Measurements from ENCODE around the gene MICAL1. TPM values are rescaled to one million over a fixed set of nuclear protein-coding genes. Genes with fewer than 3 reads are reported as not detected.
A peak's percentile ranks its signal among the peaks of the same experiment; 100 is the strongest.

MICAL1 gene
- total RNA-seq, 5 donors from 2014 or later (not counting 1 experiment from before 2014, with no cell fraction given), result 81.9 to 108 (median 89.5) TPM

DNA sequence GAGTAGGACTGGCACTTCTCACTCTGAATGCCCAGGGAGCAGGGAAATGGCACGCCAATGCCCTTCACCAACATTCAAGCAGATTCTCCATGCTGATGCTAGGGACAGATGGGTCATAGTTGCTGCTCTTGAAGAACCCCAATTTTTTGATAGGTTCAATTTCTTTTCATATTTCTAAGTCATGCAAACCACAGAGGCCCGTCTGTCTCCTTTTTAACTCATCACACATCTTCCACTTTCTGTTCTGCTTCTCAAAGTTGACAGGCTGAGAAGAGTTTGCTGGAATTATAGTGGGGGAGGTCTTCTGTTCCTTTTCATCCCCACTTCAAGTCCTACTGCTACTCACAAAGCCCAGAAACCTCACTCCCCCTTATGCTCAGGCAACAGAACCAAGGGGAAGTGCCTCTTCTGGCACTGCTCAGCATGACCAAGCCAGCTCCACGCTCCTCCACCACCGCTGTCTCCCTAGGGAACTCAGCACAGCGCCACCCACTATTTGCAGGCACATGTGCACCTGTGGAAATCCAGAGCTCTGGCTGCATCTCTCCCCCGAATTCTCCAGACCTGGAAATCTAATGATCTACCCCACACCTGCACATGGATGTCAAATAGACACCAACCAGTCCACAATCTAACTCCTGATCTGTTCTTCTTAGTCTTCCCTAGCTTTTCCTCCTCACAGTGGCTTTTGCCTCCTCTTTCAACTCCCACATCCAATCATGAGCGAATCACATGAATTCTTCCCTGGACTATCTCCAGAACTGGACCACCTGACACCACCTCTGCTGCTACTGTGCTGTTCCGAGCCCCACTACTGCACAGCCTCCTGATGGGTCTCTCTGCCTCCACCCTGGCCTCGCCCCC is 16.8 kb upstream of the MICAL1 start:
- 94% methylated on average over 8 of the region's 9 CpGs for WGBS (ENCODE audit: insufficient coverage)
- Mint-ChIP-seq H3K36me3 (peaks cover 86% of the 10 kb centered on the region), H3K9me3 (no peaks in the 10 kb centered on the region), H3K27ac (peak overlapping the region; percentile 12 to 84), H3K4me1 (peaks cover 64 to 79% (median 70%) of the 10 kb centered on the region in 3 donors), H3K4me3 (no peak overlapping the region), H3K27me3 (no peaks in the 10 kb centered on the region)
- no peak for DNase-seq
- Histone ChIP-seq H3K27me3 (replicated peaks in 1 of 2; ENCODE audit: control insufficient read depth in 2 of 2, extremely low read depth in 1 of 2, insufficient read depth in 2 of 2, low read length in 1 of 2) (no peaks in the 10 kb centered on the region), H3K4me3 (ENCODE audit: control insufficient read depth in 1 of 2, extremely low read depth in 1 of 2, low read length in 1 of 2) (no peak overlapping the region), H3K27ac (ENCODE audit: low read length) (no peak overlapping the region), H3K9me3 (no peaks in the 10 kb centered on the region), H3K36me3 (ENCODE audit: control insufficient read depth in 2 of 2, extremely low read depth in 1 of 2, insufficient read depth in 1 of 2, low read length in 1 of 2) (peaks cover 13 to 94% of the 10 kb centered on the region in 2 donors), H3K4me1 (ENCODE audit: control insufficient read depth in 1 of 2, extremely low read depth in 1 of 2, insufficient read depth in 2 of 2, low read length in 2 of 2) (peaks cover 4 to 24% of the 10 kb centered on the region in 2 experiments)
- no peak for ATAC-seq (replicated peaks in 1 of 4)
- ChIA-PET CTCF (no interaction called here), POLR2A (interaction anchor here in 1 of 2 donors (1.8 kb wide), 1 partner anchor 12 kb away, joined by 9 read pairs; no protein-coding TSS in a partner anchor)

DNA sequence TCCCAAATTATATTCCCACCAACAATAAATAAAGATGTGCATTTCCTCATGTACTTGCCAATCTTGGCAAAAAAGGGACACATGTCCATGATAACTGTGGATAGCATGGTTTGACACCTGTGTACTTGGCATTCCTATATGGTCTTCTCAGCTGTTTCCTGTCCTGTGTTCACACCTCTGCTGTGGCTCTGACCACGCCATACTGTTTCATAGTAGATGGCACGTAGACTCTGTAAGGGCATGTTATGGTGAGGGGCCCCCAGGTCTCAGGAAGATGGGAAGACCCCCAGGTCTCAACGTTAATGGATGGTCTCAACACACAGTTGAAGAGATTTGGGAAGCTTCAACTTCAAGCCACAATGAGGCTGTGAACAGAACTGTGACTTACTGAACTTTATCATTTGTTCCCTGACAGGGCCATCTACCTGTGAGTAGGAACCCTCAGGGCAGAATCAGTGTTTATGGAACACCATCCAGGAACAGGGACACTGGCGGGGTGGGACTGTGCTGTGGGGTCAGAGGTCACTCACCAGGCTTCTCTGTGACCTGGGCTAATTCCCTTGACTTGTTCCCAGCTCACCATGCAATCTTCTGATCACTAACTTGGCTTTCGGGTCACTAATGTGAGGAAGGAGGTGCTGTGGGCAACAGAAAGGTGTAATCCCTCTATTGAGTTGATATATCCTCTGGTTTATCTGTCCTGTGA is 15.7 kb upstream of the MICAL1 start:
- H3K27me3 ChIP-seq (replicated peaks in 1 of 2; ENCODE audit: control insufficient read depth in 2 of 2, extremely low read depth in 1 of 2, insufficient read depth in 2 of 2, low read length in 1 of 2), result no peaks in the 10 kb centered on the region
- no peak overlapping the region for H3K27ac ChIP-seq (ENCODE audit: low read length)
- Mint-ChIP-seq H3K27ac (peak overlapping the region; percentile 25 to 28), H3K9me3 (no peaks in the 10 kb centered on the region), H3K27me3 (no peaks in the 10 kb centered on the region), H3K4me3 (no peak overlapping the region), H3K4me1 (peaks cover 58 to 71% (median 61%) of the 10 kb centered on the region in 3 donors), H3K36me3 (peaks cover 82% of the 10 kb centered on the region)
- no peak for ATAC-seq (replicated peaks in 1 of 4)
- H3K36me3 ChIP-seq (ENCODE audit: control insufficient read depth in 2 of 2, extremely low read depth in 1 of 2, insufficient read depth in 1 of 2, low read length in 1 of 2), result peaks cover 13 to 95% of the 10 kb centered on the region in 2 donors
- H3K4me1 ChIP-seq (ENCODE audit: control insufficient read depth in 1 of 2, extremely low read depth in 1 of 2, insufficient read depth in 2 of 2, low read length in 2 of 2), result peaks cover 0 to 15% of the 10 kb centered on the region in 2 experiments
- ChIA-PET POLR2A (interaction anchor here in 1 of 2 donors (1.8 kb wide), 1 partner anchor 11 kb away, joined by 9 read pairs; no protein-coding TSS in a partner anchor), CTCF (interaction anchor here (0.6 kb wide), 2 partner anchors 9 to 19 kb away, joined by 3 to 20 read pairs; no protein-coding TSS in a partner anchor)
- WGBS (ENCODE audit: insufficient coverage), result 91% methylated on average over 4 of the region's 5 CpGs
- no peaks in the 10 kb centered on the region for H3K9me3 ChIP-seq
- no peak for DNase-seq
- no peak overlapping the region for H3K4me3 ChIP-seq (ENCODE audit: control insufficient read depth in 1 of 2, extremely low read depth in 1 of 2, low read length in 1 of 2)

DNA sequence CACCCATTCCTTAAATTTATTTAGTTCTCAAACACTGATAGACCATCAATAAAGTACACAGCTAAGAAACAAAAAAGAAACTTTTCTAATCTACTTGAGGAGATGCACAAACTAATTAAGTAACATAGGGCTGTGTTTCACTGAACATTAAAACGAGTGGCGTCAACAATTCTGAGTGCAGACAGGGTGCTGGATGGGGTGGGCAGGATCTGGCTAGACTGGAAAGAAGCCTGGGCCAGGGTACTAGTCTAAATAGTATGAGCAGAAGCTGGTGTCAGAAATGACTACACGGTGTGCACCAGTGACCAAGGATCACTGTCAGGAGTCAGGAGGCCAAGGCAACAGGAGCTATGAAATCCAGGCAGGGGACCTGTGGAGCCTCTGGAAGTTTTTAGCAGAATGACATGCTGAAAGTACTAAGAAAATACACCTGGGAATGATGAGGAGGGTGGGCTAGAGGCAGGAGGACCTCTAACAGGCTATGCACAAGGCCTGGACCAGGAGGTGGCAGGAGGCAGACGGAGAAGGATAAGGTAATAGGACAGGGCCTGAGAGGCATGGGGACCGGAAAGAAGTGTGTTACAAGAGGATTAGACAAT is 14.1 kb upstream of the MICAL1 start:
- H3K27ac ChIP-seq (ENCODE audit: low read length), result no peak overlapping the region
- Mint-ChIP-seq H3K27me3 (no peaks in the 10 kb centered on the region), H3K27ac (peak overlapping the region; percentile 34 to 46), H3K4me3 (no peak overlapping the region), H3K9me3 (no peaks in the 10 kb centered on the region), H3K4me1 (peaks cover 58 to 69% (median 61%) of the 10 kb centered on the region in 3 donors), H3K36me3 (peaks cover 81% of the 10 kb centered on the region)
- POLR2A ChIA-PET, result interaction anchor here (0.5 to 0.9 kb wide), 2 partner anchors 10 to 15 kb away, joined by 6 to 9 read pairs; no protein-coding TSS in a partner anchor
- ATAC-seq (replicated peaks in 1 of 4) (no peak), DNase-seq (no peak)
- H3K27me3 ChIP-seq (replicated peaks in 1 of 2; ENCODE audit: control insufficient read depth in 2 of 2, extremely low read depth in 1 of 2, insufficient read depth in 2 of 2, low read length in 1 of 2), result no peaks in the 10 kb centered on the region
- no peaks in the 10 kb centered on the region for H3K9me3 ChIP-seq
- peaks cover 0 to 17% of the 10 kb centered on the region in 2 experiments for H3K4me1 ChIP-seq (ENCODE audit: control insufficient read depth in 1 of 2, extremely low read depth in 1 of 2, insufficient read depth in 2 of 2, low read length in 2 of 2)
- 89% methylated on average over 4 of the region's 5 CpGs for WGBS (ENCODE audit: insufficient coverage)
- CTCF ChIA-PET, result no interaction called here
- H3K36me3 ChIP-seq (ENCODE audit: control insufficient read depth in 2 of 2, extremely low read depth in 1 of 2, insufficient read depth in 1 of 2, low read length in 1 of 2), result peaks cover 16 to 93% of the 10 kb centered on the region in 2 donors
- H3K4me3 ChIP-seq (ENCODE audit: control insufficient read depth in 1 of 2, extremely low read depth in 1 of 2, low read length in 1 of 2), result no peak overlapping the region

DNA sequence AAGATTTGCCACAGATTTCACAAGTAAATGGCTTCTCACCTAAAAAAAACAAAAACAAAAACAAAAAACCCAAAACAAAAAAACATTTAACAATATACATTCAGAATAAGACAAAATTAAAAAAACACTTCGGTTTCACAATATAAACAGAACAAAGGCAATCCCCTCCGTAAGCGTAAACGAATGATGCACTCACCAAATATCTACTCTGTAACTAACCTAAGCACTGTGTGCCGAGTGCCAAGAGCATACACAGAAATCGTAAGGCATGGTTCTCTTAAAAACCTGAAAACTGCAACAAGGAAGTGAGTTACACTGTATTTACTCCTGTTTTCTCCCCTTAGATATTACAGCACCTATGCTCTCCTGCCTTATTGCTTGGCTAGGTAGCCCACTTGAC is 12.1 kb upstream of the MICAL1 start:
- DNase-seq (no peak), ATAC-seq (replicated peaks in 1 of 4) (no peak)
- H3K4me3 ChIP-seq (ENCODE audit: control insufficient read depth in 1 of 2, extremely low read depth in 1 of 2, low read length in 1 of 2), result no peak overlapping the region
- Mint-ChIP-seq H3K4me3 (no peak overlapping the region), H3K9me3 (no peaks in the 10 kb centered on the region), H3K27ac (peak overlapping the region; percentile 6 to 35), H3K36me3 (peaks cover 76% of the 10 kb centered on the region), H3K27me3 (no peaks in the 10 kb centered on the region), H3K4me1 (peaks cover 56 to 66% (median 62%) of the 10 kb centered on the region in 3 donors)
- peaks cover 0 to 4% of the 10 kb centered on the region in 2 experiments for H3K4me1 ChIP-seq (ENCODE audit: control insufficient read depth in 1 of 2, extremely low read depth in 1 of 2, insufficient read depth in 2 of 2, low read length in 2 of 2)
- ChIA-PET CTCF (no interaction called here), POLR2A (no interaction called here)
- H3K36me3 ChIP-seq (ENCODE audit: control insufficient read depth in 2 of 2, extremely low read depth in 1 of 2, insufficient read depth in 1 of 2, low read length in 1 of 2), result peaks cover 10 to 88% of the 10 kb centered on the region in 2 donors
- no peaks in the 10 kb centered on the region for H3K9me3 ChIP-seq
- no peaks in the 10 kb centered on the region for H3K27me3 ChIP-seq (replicated peaks in 1 of 2; ENCODE audit: control insufficient read depth in 2 of 2, extremely low read depth in 1 of 2, insufficient read depth in 2 of 2, low read length in 1 of 2)
- 96% methylated on average over 5 of the region's 6 CpGs for WGBS (ENCODE audit: insufficient coverage)
- H3K27ac ChIP-seq (ENCODE audit: low read length), result no peak overlapping the region

DNA sequence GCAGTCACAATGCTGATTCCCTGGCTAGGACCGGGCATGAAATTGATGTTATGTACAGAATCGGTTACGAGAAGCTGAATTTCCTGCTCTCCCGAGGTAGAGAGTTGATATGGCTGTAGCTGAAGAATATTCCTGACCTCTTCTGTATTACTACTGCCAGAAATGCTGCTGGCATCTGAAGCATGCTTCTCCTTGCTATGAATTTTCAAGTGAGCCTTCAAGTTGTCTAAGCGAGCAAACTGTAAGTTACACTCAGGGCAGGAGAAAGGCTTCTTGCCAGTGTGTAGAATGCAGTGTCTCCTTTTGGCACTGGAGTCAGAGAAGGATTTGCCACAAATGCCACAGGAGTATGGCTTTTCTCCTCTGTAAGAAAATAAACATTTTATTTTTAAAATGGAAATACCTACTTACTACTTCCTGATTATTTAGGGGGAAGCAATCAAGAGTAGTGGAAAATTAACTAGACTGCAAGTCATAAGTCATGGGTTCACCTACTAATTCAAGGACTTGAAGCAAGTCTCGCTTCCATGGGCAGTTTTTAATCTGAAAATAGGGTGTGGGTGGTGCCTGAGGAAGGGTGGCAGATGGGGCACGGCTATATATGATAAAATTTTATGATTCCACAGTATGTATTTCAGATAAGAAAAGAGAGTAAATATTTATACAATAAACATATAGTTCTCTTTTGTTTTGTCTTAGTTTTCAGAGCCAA is 10.8 kb upstream of the MICAL1 start:
- ChIA-PET POLR2A (no interaction called here), CTCF (interaction anchor here in 1 of 2 donors (0.6 kb wide), 1 partner anchor 41 kb away, joined by 3 read pairs; no protein-coding TSS in a partner anchor)
- H3K36me3 Mint-ChIP-seq, result peaks cover 73% of the 10 kb centered on the region
- H3K4me3 Mint-ChIP-seq, result no peak overlapping the region
- H3K27ac Mint-ChIP-seq, result peak overlapping the region in 1 of 2 donors; percentile 62
- H3K4me1 ChIP-seq (ENCODE audit: control insufficient read depth in 1 of 2, extremely low read depth in 1 of 2, insufficient read depth in 2 of 2, low read length in 2 of 2), result peaks cover 0 to 4% of the 10 kb centered on the region in 2 experiments
- 100% methylated on average over 5 of the region's 7 CpGs for WGBS (ENCODE audit: insufficient coverage)
- H3K36me3 ChIP-seq (ENCODE audit: control insufficient read depth in 2 of 2, extremely low read depth in 1 of 2, insufficient read depth in 1 of 2, low read length in 1 of 2), result peaks cover 10 to 87% of the 10 kb centered on the region in 2 donors
- H3K9me3 ChIP-seq, result no peaks in the 10 kb centered on the region
- peaks cover 49 to 64% (median 60%) of the 10 kb centered on the region in 3 donors for H3K4me1 Mint-ChIP-seq
- no peaks in the 10 kb centered on the region for H3K27me3 Mint-ChIP-seq
- no peaks in the 10 kb centered on the region for H3K9me3 Mint-ChIP-seq
- H3K27me3 ChIP-seq (replicated peaks in 1 of 2; ENCODE audit: control insufficient read depth in 2 of 2, extremely low read depth in 1 of 2, insufficient read depth in 2 of 2, low read length in 1 of 2), result no peaks in the 10 kb centered on the region
- no peak overlapping the region for H3K4me3 ChIP-seq (ENCODE audit: control insufficient read depth in 1 of 2, extremely low read depth in 1 of 2, low read length in 1 of 2)
- DNase-seq (no peak), ATAC-seq (replicated peaks in 1 of 4) (no peak)
- H3K27ac ChIP-seq (ENCODE audit: low read length), result no peak overlapping the region

Data from T-cell (primary cell).